ENCODE measurements around the gene C19orf38. TPM values are rescaled to one million over a fixed set of nuclear protein-coding genes. Genes with fewer than 3 reads are reported as not detected.

The C19orf38 gene
- total RNA-seq, 4 donors from 2014 or later = 0.42 to 0.91 TPM; not detected in 2

DNA sequence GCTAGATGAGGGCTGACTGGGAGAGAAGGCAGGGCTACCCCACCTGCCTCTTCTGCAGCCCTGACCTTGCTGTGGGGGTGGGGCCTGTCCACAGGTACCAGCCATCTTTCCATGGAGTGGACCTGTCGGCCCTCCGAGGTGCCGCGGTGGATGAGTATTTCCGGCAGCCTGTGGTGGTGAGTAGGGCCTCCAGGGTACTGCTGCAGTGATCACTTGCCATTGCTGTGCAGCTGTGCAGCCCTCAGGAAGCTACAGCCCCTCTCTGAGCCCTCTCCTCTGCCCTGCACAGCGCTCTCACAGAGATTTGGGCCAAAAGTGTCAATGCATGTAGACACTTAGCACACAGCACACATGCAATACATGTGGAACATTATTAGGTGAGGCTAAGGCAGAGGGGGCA lies 68.4 kb downstream of the C19orf38 start:
- intact Hi-C loops (cut with DNase I; ENCODE audit: low total_unique reads) = no loop called here
- DNase-seq (ENCODE audit: low spot score in 2 of 2) = no peak
- no peak for TF ChIP-seq POLR2A (IDR thresholded peaks at IDR 0.05)
- TF ChIP-seq, protein P1, sequence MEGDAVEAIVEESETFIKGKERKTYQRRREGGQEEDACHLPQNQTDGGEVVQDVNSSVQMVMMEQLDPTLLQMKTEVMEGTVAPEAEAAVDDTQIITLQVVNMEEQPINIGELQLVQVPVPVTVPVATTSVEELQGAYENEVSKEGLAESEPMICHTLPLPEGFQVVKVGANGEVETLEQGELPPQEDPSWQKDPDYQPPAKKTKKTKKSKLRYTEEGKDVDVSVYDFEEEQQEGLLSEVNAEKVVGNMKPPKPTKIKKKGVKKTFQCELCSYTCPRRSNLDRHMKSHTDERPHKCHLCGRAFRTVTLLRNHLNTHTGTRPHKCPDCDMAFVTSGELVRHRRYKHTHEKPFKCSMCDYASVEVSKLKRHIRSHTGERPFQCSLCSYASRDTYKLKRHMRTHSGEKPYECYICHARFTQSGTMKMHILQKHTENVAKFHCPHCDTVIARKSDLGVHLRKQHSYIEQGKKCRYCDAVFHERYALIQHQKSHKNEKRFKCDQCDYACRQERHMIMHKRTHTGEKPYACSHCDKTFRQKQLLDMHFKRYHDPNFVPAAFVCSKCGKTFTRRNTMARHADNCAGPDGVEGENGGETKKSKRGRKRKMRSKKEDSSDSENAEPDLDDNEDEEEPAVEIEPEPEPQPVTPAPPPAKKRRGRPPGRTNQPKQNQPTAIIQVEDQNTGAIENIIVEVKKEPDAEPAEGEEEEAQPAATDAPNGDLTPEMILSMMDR (IDR thresholded peaks at IDR 0.05) = no peak
- no peak overlapping the region for H3K4me3 ChIP-seq (ENCODE audit: low read depth, poor library complexity, severe bottlenecking)
- 98 to 100% methylated on average over 1 to 6 of the region's 6 CpGs for WGBS, 2 donors

DNA sequence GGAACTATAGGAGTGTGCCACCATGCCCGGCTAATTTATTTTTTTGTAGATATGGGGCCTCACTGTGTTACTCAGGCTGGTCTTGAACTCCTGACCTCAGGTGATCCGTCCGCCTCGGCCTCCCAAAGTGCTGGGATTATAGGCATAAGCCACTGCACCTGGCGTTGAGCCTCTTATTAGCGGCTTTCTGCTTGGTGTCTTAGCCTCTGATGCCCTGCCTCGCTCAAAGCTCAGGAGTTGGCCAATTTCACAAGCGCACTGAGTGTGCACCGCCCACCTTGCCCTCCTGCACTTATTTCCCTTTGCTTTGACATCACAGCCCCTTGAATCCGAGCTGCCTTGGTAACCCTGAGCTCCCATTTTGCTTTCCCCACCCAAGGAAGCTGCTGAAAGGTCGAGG lies 70.1 kb downstream of the C19orf38 start:
- 88 to 92% methylated on average over 11 of the region's 11 CpGs for WGBS, 2 donors
- no peak overlapping the region for H3K4me3 ChIP-seq (ENCODE audit: low read depth, poor library complexity, severe bottlenecking)
- intact Hi-C loops (cut with DNase I; ENCODE audit: low total_unique reads) = no loop called here
- DNase-seq (ENCODE audit: low spot score in 2 of 2) = no peak
- no peak for TF ChIP-seq POLR2A (IDR thresholded peaks at IDR 0.05)
- TF ChIP-seq, protein P1 (IDR thresholded peaks at IDR 0.05) = no peak

Small RNA genes lying within 50 kb of the gene (microRNA-seq; reads per million reads assigned to microRNA genes)
- gene MIR199A1 (ENCODE audit: borderline number of aligned reads in 1 of 2, borderline replicate concordance in 2 of 2) (0 reads per million in 2 donors), gene MIR6793 (ENCODE audit: borderline number of aligned reads in 1 of 2, borderline replicate concordance in 2 of 2) (0 to 0.57 reads per million in 2 donors)

Other genes starting within 250 kb of the C19orf38 start
- 100 to 1,000 TPM; 100 to 180 (median 129) TPM for gene SLC44A2, start 222.9 kb upstream of the C19orf38 start, total RNA-seq
- 100 to 1,000 TPM in 2 of 4 donors, 10 to 100 TPM in 2; 71.8 to 122 (median 97.3) TPM for gene ILF3, start 194.1 kb upstream of the C19orf38 start, total RNA-seq
- 10 to 100 TPM; 25.1 to 33.7 (median 31.0) TPM for gene QTRT1, start 147.0 kb upstream of the C19orf38 start, total RNA-seq
- 100 to 1,000 TPM; 182 to 245 (median 218) TPM for gene DNM2, start 130.3 kb upstream of the C19orf38 start, total RNA-seq
- 10 to 100 TPM; 14.4 to 34.9 (median 26.5) TPM for gene TMED1, start 12.2 kb upstream of the C19orf38 start, total RNA-seq
- gene CARM1, start 23.1 kb downstream of the C19orf38 start, total RNA-seq = 10 to 100 TPM; 19.8 to 24.9 (median 21.2) TPM
- gene YIPF2, start 80.2 kb downstream of the C19orf38 start, total RNA-seq = 10 to 100 TPM; 38.4 to 55.3 (median 47.8) TPM
- gene TIMM29, start 80.4 kb downstream of the C19orf38 start, total RNA-seq = 10 to 100 TPM; 39.6 to 53.2 (median 49.8) TPM
- 100 to 1,000 TPM in 1 of 4 donors, 10 to 100 TPM in 3; 78.4 to 115 (median 81.7) TPM for gene SMARCA4, start 112.6 kb downstream of the C19orf38 start, total RNA-seq
- 10 to 100 TPM; 48.7 to 62.8 (median 58.7) TPM for gene LDLR, start 241.0 kb downstream of the C19orf38 start, total RNA-seq

All from lower leg skin (tissue), 4 donors.